Measurements from ENCODE around the gene FAM8A1. TPM values are rescaled to one million over a fixed set of nuclear protein-coding genes. Genes with fewer than 3 reads are reported as not detected.

FAM8A1 gene
- total and polyA plus RNA-seq, 2 donors (not counting 3 experiments of a cell fraction or from before 2014, with no cell fraction given): 4.8 to 11.3 TPM

DNA sequence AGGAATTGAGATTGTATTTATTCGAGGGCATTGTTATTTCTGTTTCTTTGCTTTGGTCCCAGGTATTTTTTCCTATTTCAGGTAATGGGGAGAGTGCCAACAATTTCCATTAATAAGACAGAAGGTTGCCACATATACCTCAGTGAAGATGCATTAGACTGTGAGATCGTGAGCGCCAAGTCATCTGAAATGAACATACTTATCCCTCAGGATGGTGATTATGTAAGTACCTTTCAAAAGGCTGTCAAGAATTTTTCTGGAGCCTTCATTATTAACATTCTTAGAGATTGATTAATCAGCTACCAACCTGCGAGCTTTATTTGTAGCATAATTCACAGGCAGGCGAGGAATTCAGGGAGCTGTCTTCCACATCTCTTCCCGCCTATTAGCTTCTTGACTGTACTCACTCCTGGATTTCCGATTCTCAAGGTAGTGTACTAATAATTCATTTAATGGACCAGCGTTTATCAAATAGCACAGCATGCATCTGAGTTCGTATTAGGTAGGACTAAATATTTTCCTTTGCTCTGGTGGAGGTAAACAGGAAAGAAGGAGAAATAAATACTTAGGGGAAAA is 48.6 kb upstream of the FAM8A1 start:
- H3K4me3 ChIP-seq (replicated peaks in 1 of 3; ENCODE audit: insufficient read depth in 1 of 3, low read depth in 1 of 3, low read length in 3 of 3): no peak overlapping the region
- no peak overlapping the region for H2AFZ ChIP-seq (ENCODE audit: low read depth, low read length)
- ChIA-PET CTCF (interaction anchor here (1.0 kb wide), 1 partner anchor 82 kb away, joined by 3 read pairs; no protein-coding TSS in a partner anchor), POLR2A (no interaction called here)
- no peak overlapping the region for H3K27ac ChIP-seq (ENCODE audit: insufficient read depth, low read depth, low read length)
- no peaks in the 10 kb centered on the region for H4K20me1 ChIP-seq (replicated peaks; ENCODE audit: control insufficient read depth, extremely low read depth, insufficient read depth, low read length)
- H3K4me1 ChIP-seq (ENCODE audit: control insufficient read depth, extremely low read depth, insufficient read depth, low read length): no peaks in the 10 kb centered on the region
- no peaks in the 10 kb centered on the region for H3K9me3 ChIP-seq (replicated peaks; ENCODE audit: control insufficient read depth, insufficient read depth, low read length)
- DNase-seq (ENCODE audit: low read depth, low spot score): no peak
- H3K9me1 ChIP-seq (replicated peaks; ENCODE audit: control insufficient read depth, extremely low read depth, insufficient read depth, low read length): no peaks in the 10 kb centered on the region
- H3K36me3 ChIP-seq (ENCODE audit: control insufficient read depth in 2 of 2, extremely low read depth in 1 of 2, insufficient read depth in 2 of 2, low read length in 2 of 2): no peaks in the 10 kb centered on the region
- no TSS peak for BruUV-seq (replicated peaks)
- no peaks in the 10 kb centered on the region for H3K27me3 ChIP-seq (ENCODE audit: control insufficient read depth in 2 of 2, insufficient read depth in 2 of 2, low read length in 2 of 2)
- dilution Hi-C loops (cut with MboI; ENCODE audit: extremely low pct_ligation_motif_present, low sequenced_read_pairs): no loop called here
- H3K4me2 ChIP-seq (ENCODE audit: insufficient read depth, low read length): no peak overlapping the region
- FAIRE-seq: no peak
- no peaks in the 10 kb centered on the region for H3K79me2 ChIP-seq (ENCODE audit: control insufficient read depth, insufficient read depth, low read length)
- TF ChIP-seq POLR2A (IDR thresholded peaks at IDR 0.05; ENCODE audit: low read depth, low read length): no peak
- no peak for TF ChIP-seq JUN (IDR thresholded peaks at IDR 0.05; ENCODE audit: borderline replicate concordance, insufficient read depth, insufficient read length, low read depth)
- no peak for TF ChIP-seq POLR2AphosphoS5 (IDR thresholded peaks at IDR 0.05; ENCODE audit: insufficient read depth, low read depth, low read length)
- TF ChIP-seq EZH2 (IDR thresholded peaks at IDR 0.05; ENCODE audit: borderline replicate concordance, low read depth, low read length, severe bottlenecking): no peak
- TF ChIP-seq, protein P1, sequence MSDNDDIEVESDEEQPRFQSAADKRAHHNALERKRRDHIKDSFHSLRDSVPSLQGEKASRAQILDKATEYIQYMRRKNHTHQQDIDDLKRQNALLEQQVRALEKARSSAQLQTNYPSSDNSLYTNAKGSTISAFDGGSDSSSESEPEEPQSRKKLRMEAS (IDR thresholded peaks at IDR 0.05; ENCODE audit: insufficient read depth, insufficient read length): no peak
- TF ChIP-seq CTCF (IDR thresholded peaks at IDR 0.05; ENCODE audit: extremely low read depth in 1 of 2, insufficient read depth in 1 of 2, low read depth in 1 of 2, low read length in 2 of 2): no peak
- TF ChIP-seq MYC (IDR thresholded peaks at IDR 0.05; ENCODE audit: low read depth, low read length): no peak
- no peak for TF ChIP-seq FOS (IDR thresholded peaks at IDR 0.05; ENCODE audit: borderline replicate concordance, insufficient read depth, low read length)
- TF ChIP-seq GATA2 (IDR thresholded peaks at IDR 0.05; ENCODE audit: insufficient read depth, insufficient read length, low read depth, low read length): no peak
- intact Hi-C loops (cut with micrococcal nuclease): no loop called here
- no peak overlapping the region for H3K9ac ChIP-seq (replicated peaks; ENCODE audit: extremely low read depth, insufficient read depth, low read length)
